HCT116 (cell line): ENCODE data around the gene ESM1. TPM values are rescaled to one million over a fixed set of nuclear protein-coding genes. Genes with fewer than 3 reads are reported as not detected.

Source experiments
- ATAC-seq: fragments of 200-7000 bp; cut with Tn5 transposase; 2 replicates; pipeline ENCODE4 v1.9.1; 2020; ENCODE audit warnings: mild to moderate bottlenecking, moderate library complexity
- BruUV-seq: library from RNA; stranded (reverse); fragments of 400-500 nt; replicated peaks from 2 replicates; lab custom pipeline; 2021; lab: Mats Ljungman, UMichigan
- CTCF ChIA-PET: fragments of 300-600 bp; sonication (Branson Sonifier 250); formaldehyde crosslinking; loops from one replicate; lab custom pipeline; 2021; ENCODE audit warnings: antibody characterized with exemption; lab: Charles Lee
- POLR2A ChIA-PET: fragments of 300-600, 350-600 bp; sonication (Branson Sonifier 250); formaldehyde crosslinking; loops from one replicate; lab custom pipeline; 2021; ENCODE audit warnings: antibody characterized with exemption; lab: Charles Lee
- RAD21 ChIA-PET, 2 experiments: fragments of 300-600 bp; sonication (Branson Sonifier 250); formaldehyde crosslinking; loops; one replicate each; lab custom pipeline; 2023; ENCODE audit warnings: low total read pairs in 2 of 2; ENCODE audit not compliant: uncharacterized antibody in 2 of 2, unreplicated experiment in 2 of 2, low non-redundant PET in 1 of 2; lab: Charles Lee
- DNase-seq: peaks from one replicate; pipeline ENCODE4 v3.0.0-alpha.2; 2010; ENCODE audit warnings: low read depth, low spot score
- H2AFZ ChIP-seq: fragments of 200-600 bp; shearing (Covaris generic), sonication (generic); 2 replicates; pipeline ENCODE4 v1.6.1; 2017; ENCODE audit warnings: low read depth, mixed run types, mixed read lengths, antibody characterized with exemption, low read length; ENCODE audit not compliant: poor library complexity, severe bottlenecking
- H3K27ac ChIP-seq: 2 replicates; pipeline ENCODE4 v1.5.1; 2012; ENCODE audit warnings: low read depth, low read length
- H3K27me3 ChIP-seq: fragments of 200-600 bp; sonication (generic); 2 replicates; pipeline ENCODE4 v1.6.1; 2016; ENCODE audit warnings: mixed run types, low read length, mixed read lengths; ENCODE audit not compliant: insufficient read depth
- H3K36me3 ChIP-seq, 2 experiments: fragments of 200-500 bp in 1 of 2; fragments of 200-600 bp in 1 of 2; sonication (Bioruptor generic) in 1 of 2; sonication (generic) in 1 of 2; 2 replicates each; pipeline versions ENCODE4 v1.5.1 to v1.6.1; 2014 to 2016; ENCODE audit warnings: low read length in 2 of 2, inconsistent platforms in 1 of 2, mixed read lengths in 1 of 2, mixed run types in 1 of 2; ENCODE audit not compliant: insufficient read depth in 2 of 2, control insufficient read depth in 1 of 2
- H3K4me1 ChIP-seq, 2 experiments: fragments of 200-600 bp in 1 of 2; sonication (generic) in 1 of 2; 2 replicates each; pipeline versions ENCODE4 v1.5.1 to v1.6.1; 2012 to 2017; ENCODE audit warnings: low read length in 2 of 2, inconsistent platforms in 1 of 2, mild to moderate bottlenecking in 1 of 2, mixed read lengths in 1 of 2, mixed run types in 1 of 2, moderate library complexity in 1 of 2; ENCODE audit not compliant: insufficient read depth in 2 of 2, control insufficient read depth in 1 of 2
- H3K4me2 ChIP-seq: fragments of 200-600 bp; sonication (generic); 2 replicates; pipeline ENCODE4 v1.6.1; 2017; ENCODE audit warnings: mixed run types, low read length, mixed read lengths
- H3K4me3 ChIP-seq, 2 experiments: fragments of 200-600 bp in 1 of 2; sonication (generic) in 1 of 2; replicated peaks in 1 of 2; 2 replicates each; pipeline ENCODE4 v1.5.1; 2011 to 2016; ENCODE audit warnings: low read length in 2 of 2, control low read depth in 1 of 2, low read depth in 1 of 2, mild to moderate bottlenecking in 1 of 2, mixed read lengths in 1 of 2, mixed run types in 1 of 2
- H3K79me2 ChIP-seq: fragments of 200-600 bp; sonication (generic); 2 replicates; pipeline ENCODE4 v1.6.1; 2017; ENCODE audit warnings: mild to moderate bottlenecking, mixed run types, low read length, moderate library complexity, mixed read lengths; ENCODE audit not compliant: insufficient read depth
- H3K9ac ChIP-seq: fragments of 200-600 bp; sonication (generic); 2 replicates; pipeline ENCODE4 v1.6.1; 2016; ENCODE audit warnings: low read length, mixed read lengths
- H3K9me2 ChIP-seq: fragments of 200-600 bp; sonication (generic), shearing (Covaris generic); 2 replicates; pipeline ENCODE4 v1.6.1; 2017; ENCODE audit warnings: mixed run types, mild to moderate bottlenecking, moderate library complexity; ENCODE audit not compliant: insufficient read depth
- H3K9me3 ChIP-seq, 2 experiments: fragments of 200-500 bp in 1 of 2; fragments of 200-600 bp in 1 of 2; sonication (Bioruptor generic) in 1 of 2; sonication (generic) in 1 of 2; 2 replicates each; pipeline ENCODE4 v1.6.1; 2014 to 2017; ENCODE audit warnings: low read length in 2 of 2, mixed read lengths in 2 of 2, inconsistent platforms in 1 of 2, low read depth in 1 of 2, mild to moderate bottlenecking in 1 of 2, mixed run types in 1 of 2, moderate library complexity in 1 of 2; ENCODE audit not compliant: control insufficient read depth in 1 of 2, insufficient read depth in 1 of 2
- H4K20me1 ChIP-seq: fragments of 200-600 bp; sonication (generic), shearing (Covaris generic); 2 replicates; pipeline ENCODE4 v1.6.1; 2017; ENCODE audit warnings: mixed run types, mild to moderate bottlenecking, moderate library complexity; ENCODE audit not compliant: insufficient read depth
- CEBPB ChIP-seq: IDR thresholded peaks from 2 replicates; pipeline ENCODE4 v1.6.1; 2012; ENCODE audit warnings: low read depth
- ELF1 ChIP-seq: IDR thresholded peaks from 2 replicates; pipeline ENCODE4 v1.6.1; 2012; ENCODE audit warnings: low read depth, borderline replicate concordance
- EZH2 ChIP-seq: fragments of 200-600 bp; sonication (generic); IDR thresholded peaks from 2 replicates; pipeline ENCODE4 v1.6.1; 2017; ENCODE audit warnings: antibody characterized with exemption, mixed run types
- EZH2phosphoT487 ChIP-seq: fragments of 200-600 bp; IDR thresholded peaks from 2 replicates; pipeline ENCODE4 v1.6.1; 2018; ENCODE audit warnings: antibody characterized with exemption, borderline replicate concordance
- FOSL1 ChIP-seq: IDR thresholded peaks from 2 replicates; pipeline ENCODE4 v1.6.1; 2012; ENCODE audit warnings: low read depth
- POLR2A ChIP-seq: IDR thresholded peaks from 2 replicates; pipeline ENCODE4 v1.7.0; 2011; ENCODE audit warnings: borderline replicate concordance; ENCODE audit not compliant: insufficient read depth, insufficient read length; ENCODE audit errors: extremely low read depth
- POLR2AphosphoS5 ChIP-seq: IDR thresholded peaks from 2 replicates; pipeline ENCODE4 v1.6.1; 2011; ENCODE audit warnings: mild to moderate bottlenecking, low read depth, low read length, moderate library complexity
- SIN3A ChIP-seq: IDR thresholded peaks from 2 replicates; pipeline ENCODE4 v1.6.1; 2012; ENCODE audit warnings: low read depth
- TCF7L2 ChIP-seq: IDR thresholded peaks from 2 replicates; pipeline ENCODE4 v1.7.0; 2011; ENCODE audit warnings: borderline replicate concordance, inconsistent platforms; ENCODE audit not compliant: insufficient read depth, insufficient read length; ENCODE audit errors: extremely low read depth
- YY1 ChIP-seq: IDR thresholded peaks from 2 replicates; pipeline ENCODE4 v1.6.1; 2011; ENCODE audit warnings: low read length, low read depth, moderate library complexity, mild to moderate bottlenecking; ENCODE audit not compliant: insufficient replicate concordance; ENCODE audit errors: extremely low read depth
- intact Hi-C: fragments of 100-400 bp; cut with micrococcal nuclease; formaldehyde crosslinking; loops from 2 replicates; pipeline ENCODE4 v1.10.0; 2022
- total RNA-seq: library from RNA; stranded (reverse); gene quantifications from one replicate; pipeline ENCODE4 v1.2.1, GENCODE V29; 2021; ENCODE audit not compliant: unreplicated experiment
- TF ChIP-seq, protein P1 (sequence below): IDR thresholded peaks from 2 replicates; pipeline ENCODE4 v1.6.1; 2012
- TF ChIP-seq, protein P2 (sequence below), 3 experiments: fragments of 200-600 bp in 1 of 3; sonication (generic) in 1 of 3; IDR thresholded peaks in 2 of 3; conservative IDR thresholded peaks in 1 of 3; 2 replicates each; pipeline ENCODE4 v1.5.1; 2012 to 2017; ENCODE audit warnings: low read depth in 2 of 3, low read length in 2 of 3, antibody characterized with exemption in 1 of 3, borderline replicate concordance in 1 of 3, control low read depth in 1 of 3, mild to moderate bottlenecking in 1 of 3, mixed read lengths in 1 of 3, mixed run types in 1 of 3, moderate library complexity in 1 of 3; ENCODE audit not compliant: insufficient read depth in 1 of 3
- TF ChIP-seq, protein P3 (sequence below): IDR thresholded peaks from 2 replicates; pipeline ENCODE4 v1.6.1; 2012; ENCODE audit warnings: low read depth

ESM1 gene
- total RNA-seq, 1 experiment from 2014 or later: not detected

DNA sequence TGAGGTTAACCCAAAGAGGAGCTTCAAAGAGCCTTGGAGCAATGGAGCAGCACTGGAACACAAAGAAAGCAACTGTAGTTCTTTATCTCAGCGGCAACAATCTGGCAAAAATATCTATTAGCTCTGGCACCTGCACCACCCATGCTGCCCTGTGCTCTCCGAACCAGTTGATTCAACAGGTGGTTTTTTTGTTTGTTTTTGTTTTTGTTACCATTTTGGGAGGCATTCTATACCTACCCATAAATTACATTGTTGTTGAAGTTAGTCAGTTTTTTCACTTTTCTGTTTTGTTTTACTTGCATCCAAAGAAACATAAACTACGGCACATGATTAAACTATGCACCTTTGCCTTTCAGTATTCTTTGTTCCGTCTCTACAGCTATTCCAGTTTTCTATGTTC lies 16.2 kb downstream of the ESM1 start:
- H3K4me3 ChIP-seq: no peak overlapping the region
- POLR2A ChIA-PET: no interaction called here
- H2AFZ ChIP-seq: no peak overlapping the region
- CTCF ChIA-PET: interaction anchor here (1.0 to 2.1 kb wide), 4 partner anchors 10 to 190 kb away, joined by 3 to 8 read pairs (median 6); no protein-coding TSS in a partner anchor
- no peak overlapping the region for H3K4me2 ChIP-seq
- no peaks in the 10 kb centered on the region for H4K20me1 ChIP-seq
- ATAC-seq (no peak), DNase-seq (no peak)
- no peaks in the 10 kb centered on the region for H3K79me2 ChIP-seq
- no peaks in the 10 kb centered on the region for H3K4me1 ChIP-seq
- no TSS peak for BruUV-seq
- no peaks in the 10 kb centered on the region for H3K36me3 ChIP-seq
- H3K9ac ChIP-seq: no peak overlapping the region
- RAD21 ChIA-PET: no interaction called here
- no peaks in the 10 kb centered on the region for H3K9me3 ChIP-seq
- intact Hi-C loops: no loop called here
- H3K27ac ChIP-seq: no peak overlapping the region
- TF ChIP-seq POLR2AphosphoS5 (no peak), SIN3A (no peak), CEBPB (no peak), POLR2A (no peak), EZH2phosphoT487 (no peak), YY1 (no peak), FOSL1 (no peak), EZH2 (no peak), TCF7L2 (no peak), ELF1 (no peak)
- TF ChIP-seq, protein P1, sequence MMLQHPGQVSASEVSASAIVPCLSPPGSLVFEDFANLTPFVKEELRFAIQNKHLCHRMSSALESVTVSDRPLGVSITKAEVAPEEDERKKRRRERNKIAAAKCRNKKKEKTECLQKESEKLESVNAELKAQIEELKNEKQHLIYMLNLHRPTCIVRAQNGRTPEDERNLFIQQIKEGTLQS: no peak
- TF ChIP-seq, protein P2, sequence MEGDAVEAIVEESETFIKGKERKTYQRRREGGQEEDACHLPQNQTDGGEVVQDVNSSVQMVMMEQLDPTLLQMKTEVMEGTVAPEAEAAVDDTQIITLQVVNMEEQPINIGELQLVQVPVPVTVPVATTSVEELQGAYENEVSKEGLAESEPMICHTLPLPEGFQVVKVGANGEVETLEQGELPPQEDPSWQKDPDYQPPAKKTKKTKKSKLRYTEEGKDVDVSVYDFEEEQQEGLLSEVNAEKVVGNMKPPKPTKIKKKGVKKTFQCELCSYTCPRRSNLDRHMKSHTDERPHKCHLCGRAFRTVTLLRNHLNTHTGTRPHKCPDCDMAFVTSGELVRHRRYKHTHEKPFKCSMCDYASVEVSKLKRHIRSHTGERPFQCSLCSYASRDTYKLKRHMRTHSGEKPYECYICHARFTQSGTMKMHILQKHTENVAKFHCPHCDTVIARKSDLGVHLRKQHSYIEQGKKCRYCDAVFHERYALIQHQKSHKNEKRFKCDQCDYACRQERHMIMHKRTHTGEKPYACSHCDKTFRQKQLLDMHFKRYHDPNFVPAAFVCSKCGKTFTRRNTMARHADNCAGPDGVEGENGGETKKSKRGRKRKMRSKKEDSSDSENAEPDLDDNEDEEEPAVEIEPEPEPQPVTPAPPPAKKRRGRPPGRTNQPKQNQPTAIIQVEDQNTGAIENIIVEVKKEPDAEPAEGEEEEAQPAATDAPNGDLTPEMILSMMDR (IDR thresholded peaks at IDR 0.05 in 2 of 3, conservative IDR thresholded peaks at IDR 0.05 in 1 of 3; ENCODE audit: borderline replicate concordance in 1 of 3, insufficient read depth in 1 of 3, low read depth in 2 of 3, low read length in 2 of 3): no peak
- TF ChIP-seq, protein P3, sequence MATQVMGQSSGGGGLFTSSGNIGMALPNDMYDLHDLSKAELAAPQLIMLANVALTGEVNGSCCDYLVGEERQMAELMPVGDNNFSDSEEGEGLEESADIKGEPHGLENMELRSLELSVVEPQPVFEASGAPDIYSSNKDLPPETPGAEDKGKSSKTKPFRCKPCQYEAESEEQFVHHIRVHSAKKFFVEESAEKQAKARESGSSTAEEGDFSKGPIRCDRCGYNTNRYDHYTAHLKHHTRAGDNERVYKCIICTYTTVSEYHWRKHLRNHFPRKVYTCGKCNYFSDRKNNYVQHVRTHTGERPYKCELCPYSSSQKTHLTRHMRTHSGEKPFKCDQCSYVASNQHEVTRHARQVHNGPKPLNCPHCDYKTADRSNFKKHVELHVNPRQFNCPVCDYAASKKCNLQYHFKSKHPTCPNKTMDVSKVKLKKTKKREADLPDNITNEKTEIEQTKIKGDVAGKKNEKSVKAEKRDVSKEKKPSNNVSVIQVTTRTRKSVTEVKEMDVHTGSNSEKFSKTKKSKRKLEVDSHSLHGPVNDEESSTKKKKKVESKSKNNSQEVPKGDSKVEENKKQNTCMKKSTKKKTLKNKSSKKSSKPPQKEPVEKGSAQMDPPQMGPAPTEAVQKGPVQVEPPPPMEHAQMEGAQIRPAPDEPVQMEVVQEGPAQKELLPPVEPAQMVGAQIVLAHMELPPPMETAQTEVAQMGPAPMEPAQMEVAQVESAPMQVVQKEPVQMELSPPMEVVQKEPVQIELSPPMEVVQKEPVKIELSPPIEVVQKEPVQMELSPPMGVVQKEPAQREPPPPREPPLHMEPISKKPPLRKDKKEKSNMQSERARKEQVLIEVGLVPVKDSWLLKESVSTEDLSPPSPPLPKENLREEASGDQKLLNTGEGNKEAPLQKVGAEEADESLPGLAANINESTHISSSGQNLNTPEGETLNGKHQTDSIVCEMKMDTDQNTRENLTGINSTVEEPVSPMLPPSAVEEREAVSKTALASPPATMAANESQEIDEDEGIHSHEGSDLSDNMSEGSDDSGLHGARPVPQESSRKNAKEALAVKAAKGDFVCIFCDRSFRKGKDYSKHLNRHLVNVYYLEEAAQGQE: no peak
- H3K27me3 ChIP-seq: peaks cover 61% of the 10 kb centered on the region
- H3K9me2 ChIP-seq: no peaks in the 10 kb centered on the region
